H1 (cell line): ENCODE data around the gene AUH. TPM values are rescaled to one million over a fixed set of nuclear protein-coding genes. Genes with fewer than 3 reads are reported as not detected.

Experiments
- ATF2 ChIP-seq: IDR thresholded peaks from 2 replicates; pipeline ENCODE4 v1.6.1; 2012; ENCODE audit warnings: low read length, inconsistent platforms
- ATF3 ChIP-seq: IDR thresholded peaks from 2 replicates; pipeline ENCODE4 v1.6.1; 2011; ENCODE audit warnings: low read depth, mild to moderate bottlenecking, low read length; ENCODE audit not compliant: insufficient read depth
- CEBPB ChIP-seq: IDR thresholded peaks from 2 replicates; pipeline ENCODE4 v1.6.1; 2012; ENCODE audit warnings: low read depth, low read length
- CHD1 ChIP-seq: IDR thresholded peaks from 2 replicates; pipeline ENCODE4 v1.6.1; 2012; ENCODE audit warnings: low read depth, low read length, improper control_type of control experiment
- CTCF ChIP-seq, 3 experiments: IDR thresholded peaks; 1 replicate in 2 of 3; 2 replicates in 1 of 3; pipeline versions ENCODE4 v1.5.1 to v1.6.1; 2011; ENCODE audit warnings: low read length in 3 of 3, mild to moderate bottlenecking in 3 of 3, inconsistent platforms in 2 of 3, low read depth in 1 of 3, moderate library complexity in 1 of 3; ENCODE audit not compliant: insufficient read depth in 1 of 3; ENCODE audit errors: control extremely low read depth in 1 of 3
- E2F6 ChIP-seq: IDR thresholded peaks from 2 replicates; pipeline ENCODE4 v1.6.1; 2012; ENCODE audit warnings: inconsistent platforms
- EP300 ChIP-seq, 2 experiments: IDR thresholded peaks; 1 replicate in 1 of 2; 2 replicates in 1 of 2; pipeline ENCODE4 v1.6.1; 2011 to 2012; ENCODE audit warnings: low read depth in 2 of 2, low read length in 2 of 2, mild to moderate bottlenecking in 2 of 2, borderline replicate concordance in 1 of 2, inconsistent platforms in 1 of 2, moderate library complexity in 1 of 2
- EZH2 ChIP-seq: fragments of 200-600 bp; sonication (generic); IDR thresholded peaks from 2 replicates; pipeline ENCODE4 v1.7.1; 2012; ENCODE audit warnings: low read depth, mild to moderate bottlenecking, moderate library complexity, low read length, inconsistent platforms; ENCODE audit not compliant: severe bottlenecking
- HDAC2 ChIP-seq, 2 experiments: fragments of 300-600 bp in 1 of 2; sonication (generic) in 1 of 2; IDR thresholded peaks; 2 replicates each; pipeline ENCODE4 v1.6.1; 2011 to 2012; ENCODE audit warnings: low read depth in 2 of 2, low read length in 2 of 2, mild to moderate bottlenecking in 2 of 2, moderate library complexity in 2 of 2, borderline replicate concordance in 1 of 2, inconsistent platforms in 1 of 2
- JUND ChIP-seq: IDR thresholded peaks from 2 replicates; pipeline ENCODE4 v1.6.1; 2011; ENCODE audit warnings: mild to moderate bottlenecking, improper control_type of control experiment, low read length
- KDM1A ChIP-seq: fragments of 200-600, 300-600 bp; sonication (generic); IDR thresholded peaks from 2 replicates; pipeline ENCODE4 v1.7.1; 2016; ENCODE audit warnings: mild to moderate bottlenecking, low read length, borderline replicate concordance
- MAFK ChIP-seq: IDR thresholded peaks from 2 replicates; pipeline ENCODE4 v1.6.1; 2012; ENCODE audit warnings: low read depth, mild to moderate bottlenecking, improper control_type of control experiment, low read length
- POLR2A ChIP-seq, 2 experiments: IDR thresholded peaks; 1 replicate in 1 of 2; 2 replicates in 1 of 2; pipeline ENCODE4 v1.6.1; 2011; ENCODE audit warnings: low read depth in 2 of 2, low read length in 2 of 2, mild to moderate bottlenecking in 2 of 2; ENCODE audit errors: control extremely low read depth in 1 of 2
- SAP30 ChIP-seq: fragments of 300-600 bp; sonication (generic); IDR thresholded peaks from 2 replicates; pipeline ENCODE4 v1.7.1; 2012; ENCODE audit warnings: low read length, moderate library complexity, mild to moderate bottlenecking, inconsistent platforms; ENCODE audit not compliant: insufficient read depth, insufficient replicate concordance
- SP1 ChIP-seq: IDR thresholded peaks from 2 replicates; pipeline ENCODE4 v1.6.1; 2011; ENCODE audit warnings: low read depth, low read length
- SP4 ChIP-seq: IDR thresholded peaks from 2 replicates; pipeline ENCODE4 v1.6.1; 2012; ENCODE audit warnings: low read length, inconsistent platforms
- TBP ChIP-seq: IDR thresholded peaks from 2 replicates; pipeline ENCODE4 v1.6.1; 2011; ENCODE audit warnings: low read depth, low read length, improper control_type of control experiment
- YY1 ChIP-seq: IDR thresholded peaks from 2 replicates; pipeline ENCODE4 v1.6.1; 2011; ENCODE audit warnings: low read depth, mild to moderate bottlenecking, low read length
- polyA plus RNA-seq, 7 experiments: library from polyadenylated mRNA; depleted of rRNA in 3 of 7; stranded (reverse) in 5 of 7; unstranded in 2 of 7; fragments of >200 nt in 5 of 7; fragments of 200-250 nt in 2 of 7; gene quantifications; 1 replicate in 5 of 7; 2 replicates in 1 of 7; 4 replicates in 1 of 7; pipeline versions ENCODE4 v1.2.1 to v1.2.3, GENCODE V29; 2011 to 2013; ENCODE audit warnings: missing spikeins in 2 of 7, mixed read lengths in 2 of 7
- total RNA-seq: library from RNA; stranded (reverse); fragmentation: NEBNext Ultra II Directional; extraction: Animal tissue kit (Norgen Biotek cat#: 25700); gene quantifications from 2 replicates; pipeline ENCODE4 v1.2.1, GENCODE V29; 2021

AUH gene
- total and polyA plus RNA-seq, 2 of the 8 experiments (the other 6 are each of a cell fraction or from before 2014, with no cell fraction given): 5.8 to 21.9 TPM

- TF ChIP-seq HDAC2 (IDR thresholded peaks at IDR 0.05; ENCODE audit: borderline replicate concordance in 1 of 2, low read depth in 2 of 2, low read length in 2 of 2) (peak in 1 of 2 experiments; percentile 87; a peak in 1 of 4 replicates), TBP (peak; percentile 62; the same call in 1 of the 2 replicates), KDM1A (no peak), MAFK (no peak), CHD1 (no peak), EZH2 (no peak), E2F6 (peak; percentile 81; the same call in 1 of the 2 replicates), ATF3 (no peak), CTCF (IDR thresholded peaks at IDR 0.05; ENCODE audit: control extremely low read depth in 1 of 3, insufficient read depth in 1 of 3, low read depth in 1 of 3, low read length in 3 of 3) (no peak), EP300 (IDR thresholded peaks at IDR 0.05; ENCODE audit: borderline replicate concordance in 1 of 2, low read depth in 2 of 2, low read length in 2 of 2) (no peak), SAP30 (peak; percentile 22), CEBPB (no peak), POLR2A (IDR thresholded peaks at IDR 0.05; ENCODE audit: control extremely low read depth in 1 of 2, low read depth in 2 of 2, low read length in 2 of 2) (peak; percentile 60 to 67), YY1 (peak; percentile 96), SP4 (no peak), SP1 (no peak), ATF2 (no peak), JUND (no peak)
Observed at GRCh38 chr9:91361291-91362050, at the start of gene AUH (continued).
